Heart right ventricle (tissue), 16 donors: ENCODE data around the gene MIA3. TPM values are rescaled to one million over a fixed set of nuclear protein-coding genes. Genes with fewer than 3 reads are reported as not detected.
A peak's percentile ranks its signal among the peaks of the same experiment; 100 is the strongest.

Experiments
- ATAC-seq, 8 donors: fragments of 200-7000 bp; cut with Tn5 transposase; one replicate each; pipeline ENCODE4 v1.9.1; 2020; ENCODE audit warnings: mild to moderate bottlenecking in 8 of 8, moderate library complexity in 8 of 8, moderate number of reproducible peaks in 1 of 8
- DNase-seq, 2 donors: peaks; one replicate each; pipeline ENCODE4 v3.0.0-alpha.2; 2020
- H3K27ac ChIP-seq, 10 donors: fragments of 200-600 bp; sonication (generic) in 2 of 10; one replicate each; pipeline versions ENCODE4 v1.5.0 to v1.8.0; 2020 to 2022; ENCODE audit warnings: mild to moderate bottlenecking in 3 of 10
- H3K27me3 ChIP-seq, 7 donors: fragments of 200-600 bp; one replicate each; pipeline ENCODE4 v1.8.0; 2021 to 2022; ENCODE audit warnings: mild to moderate bottlenecking in 2 of 7
- H3K36me3 ChIP-seq, 9 donors: fragments of 200-600 bp; sonication (generic) in 1 of 9; one replicate each; pipeline versions ENCODE4 v1.5.0 to v1.8.0; 2020 to 2022; ENCODE audit warnings: mild to moderate bottlenecking in 2 of 9
- H3K4me1 ChIP-seq, 9 donors: fragments of 200-600 bp; sonication (generic) in 1 of 9; one replicate each; pipeline versions ENCODE4 v1.5.0 to v1.8.0; 2020 to 2022; ENCODE audit warnings: mild to moderate bottlenecking in 4 of 9
- H3K4me3 ChIP-seq, 10 donors: fragments of 200-600 bp; sonication (generic) in 2 of 10; one replicate each; pipeline versions ENCODE4 v1.5.0 to v1.8.0; 2020 to 2022; ENCODE audit warnings: mild to moderate bottlenecking in 7 of 10, moderate library complexity in 2 of 10
- H3K9me3 ChIP-seq, 11 donors: fragments of 200-600 bp in 10 of 11; sonication (generic) in 2 of 11; one replicate each; pipeline versions ENCODE4 v1.5.0 to v1.8.0; 2013 to 2022; ENCODE audit warnings: mild to moderate bottlenecking in 2 of 11, control low read depth in 1 of 11, moderate library complexity in 1 of 11
- CTCF ChIP-seq, 9 donors: fragments of 200-600 bp; sonication (generic) in 2 of 9; IDR thresholded peaks; one replicate each; pipeline versions ENCODE4 v1.5.0 to v1.8.0; 2021 to 2022; ENCODE audit warnings: antibody characterized with exemption in 9 of 9, mild to moderate bottlenecking in 5 of 9, moderate library complexity in 1 of 9
- WGBS, 2 donors: extraction: QIAGEN DNeasy Blood & Tissue Kit; methylation state at CpG; one replicate each; pipeline ENCODE4 v1.1.7; 2013; ENCODE audit warnings: inconsistent platforms in 1 of 2; 5-methylcytosine and 5-hydroxymethylcytosine counted together
- intact Hi-C, 10 donors: fragments of 100-400 bp; cut with DNase I; formaldehyde crosslinking; loops; one replicate each; pipeline versions ENCODE4 v1.11.1 to v1.14.2; 2022
- polyA plus RNA-seq, 2 donors: library from polyadenylated mRNA; stranded (reverse); fragments of 200-250 nt; gene quantifications; one replicate each; pipeline ENCODE4 v1.2.3, GENCODE V29; 2013
- total RNA-seq, 10 donors: library from RNA; stranded (reverse); fragmentation: NEBNext Ultra II Directional in 3 of 10; extraction: Animal tissue kit (Norgen Biotek cat#: 25700) in 3 of 10; gene quantifications; one replicate each; pipeline versions ENCODE4 v1.2.1 to v1.2.4, GENCODE V29; 2021 to 2023
- donor health status: Arrhythmogenic right ventricular cardiomyopathy.
- donor health status: ischemic (EF 13 %, LVEDD 7.1; RV severe dilation, severe dysfunction).
- donor health status: healthy with polysubstance abuse.
- donor health status: DM: no; HTN: yes; CAD: no.
- donor health status: DM: no; HTN: no; CAD: no.
- donor health status: ischemic (EF 25% LVEDD 6.9; RV normal size, moderate dysfunction).
- donor health status: ischemic (EF 25% LVEDD 5.7; RV mildly dilated, moderate dysfunction).
- donor health status: healthy.
- donor health status: DM: yes; HTN: yes; CAD: no.
- donor health status: Ischemic cardiomyopathy.
- donor health status: ischemic (EF 35%, LVEDD 5.7; RV mildly dilated, moderate dysfunction).
- donor health status: nonischemic (EF 11% LVEDD 7.7; RV severe dilation, severe dysfunction).
- donor health status: DM: yes; HTN: yes; CAD: no.
- donor health status: PGD.
- donor health status: ischemic (EF 29% LVEDD 5.4; RV normal size, mild dysfunction).
- donor health status: nonischemic (EF 23%, LVEDD 6.1; RV moderate dilation, normal function).

MIA3 gene
- total and polyA plus RNA-seq, 12 donors, result 22.8 to 72.5 (median 56.5) TPM

GRCh38 chr1:222632749-222633148, 14.9 kb downstream of the MIA3 start:
- H3K36me3 ChIP-seq, result peaks cover 0 to 93% (median 22%) of the 10 kb centered on the region in 9 donors
- intact Hi-C loops, result loop anchor here in 2 of 10 donors (5.0 kb wide), 2 partner anchors 45 to 170 kb away; partner anchors contain the start of gene TAF1A (in 1 of the 2)

GRCh38 chr1:222634180-222635013, 16.5 kb downstream of the MIA3 start:
- DNase-seq (peak in 1 of 2 donors; percentile 85), ATAC-seq (peak in 7 of 8 donors; percentile 55 to 84 (median 77))
- H3K36me3 ChIP-seq, result peaks cover 0 to 93% (median 16%) of the 10 kb centered on the region in 9 donors
- H3K27me3 ChIP-seq, result no peaks in the 10 kb centered on the region
- WGBS, 2 donors, result 42 to 46% methylated on average over 7 of the region's 7 CpGs
- H3K4me3 ChIP-seq, result no peak overlapping the region
- TF ChIP-seq CTCF (IDR thresholded peaks at IDR 0.05), result peak; percentile 85 to 95 (median 90)
- H3K27ac ChIP-seq, result peak overlapping the region in 1 of 10 donors; percentile 16
- intact Hi-C loops, result loop anchor here in 9 of 10 donors (1.0 to 5.0 kb wide), 4 partner anchors 47 to 172 kb away; partner anchors contain the start of gene TAF1A (in 1 of the 9)
- no peaks in the 10 kb centered on the region for H3K9me3 ChIP-seq
- H3K4me1 ChIP-seq, result no peaks in the 10 kb centered on the region

More at GRCh38 chr1:222632749-222633148, 14.9 kb downstream of the MIA3 start:
- Histone ChIP-seq H3K4me1 (no peaks in the 10 kb centered on the region), H3K4me3 (no peak overlapping the region), H3K27ac (no peak overlapping the region), H3K9me3 (no peaks in the 10 kb centered on the region), H3K27me3 (no peaks in the 10 kb centered on the region)
- WGBS, 2 donors, result 73 to 78% methylated on average over 2 of the region's 2 CpGs
- no peak for DNase-seq
- ATAC-seq, result no peak
- no peak for TF ChIP-seq CTCF (IDR thresholded peaks at IDR 0.05)

- 58 to 64% methylated on average over 5 of the region's 5 CpGs for WGBS, 2 donors
- peaks cover 0 to 24% (median 16%) of the 10 kb centered on the region in 9 donors for H3K4me1 ChIP-seq
- H3K4me3 ChIP-seq, result no peak overlapping the region
- no peak overlapping the region for H3K27ac ChIP-seq
- TF ChIP-seq CTCF (IDR thresholded peaks at IDR 0.05), result no peak
- no peak for ATAC-seq
- peaks cover 0 to 54% (median 7%) of the 10 kb centered on the region in 9 donors for H3K36me3 ChIP-seq
- no peaks in the 10 kb centered on the region for H3K27me3 ChIP-seq
- DNase-seq, result no peak
- H3K9me3 ChIP-seq, result no peaks in the 10 kb centered on the region
- intact Hi-C loops, result loop anchor here in 3 of 10 donors (5.0 to 10.0 kb wide), 2 partner anchors 71 to 73 kb away; partner anchors contain the start of genes AIDA (in 3 of the 3) and BROX (in 3 of the 3)
Measured at GRCh38 chr1:222641269-222641948, 23.5 kb downstream of the MIA3 start.

- ATAC-seq, result no peak
- H3K27ac ChIP-seq, result no peak overlapping the region
- no peak for DNase-seq
- TF ChIP-seq CTCF (IDR thresholded peaks at IDR 0.05), result no peak
- 82 to 88% methylated on average over 1 of the region's 1 CpG for WGBS, 2 donors
- peaks cover 0 to 56% (median 7%) of the 10 kb centered on the region in 9 donors for H3K36me3 ChIP-seq
- H3K27me3 ChIP-seq, result no peaks in the 10 kb centered on the region
- intact Hi-C loops, result loop anchor here in 3 of 10 donors (5.0 to 10.0 kb wide), 2 partner anchors 70 to 72 kb away; partner anchors contain the start of genes AIDA (in 3 of the 3) and BROX (in 3 of the 3)
- no peak overlapping the region for H3K4me3 ChIP-seq
- no peaks in the 10 kb centered on the region for H3K9me3 ChIP-seq
- H3K4me1 ChIP-seq, result peaks cover 0 to 24% (median 16%) of the 10 kb centered on the region in 9 donors
Measured at GRCh38 chr1:222642468-222642867, 24.6 kb downstream of the MIA3 start.
